Gastrocnemius medialis (tissue), 4 donors: ENCODE measurements around the gene MSANTD1.

Source experiments
- POLR2A ChIP-seq, 2 donors: fragments of 450-650 bp; IDR thresholded peaks; one replicate each; pipeline ENCODE4 v1.6.1; 2017; ENCODE audit warnings: antibody characterized with exemption in 2 of 2, mild to moderate bottlenecking in 2 of 2, moderate library complexity in 2 of 2
- TF ChIP-seq, protein P1 (sequence below), 5 experiments: fragments of 450-650 bp in 3 of 5; fragments of 200-600 bp in 2 of 5; sonication (generic) in 2 of 5; IDR thresholded peaks in 4 of 5; conservative IDR thresholded peaks in 1 of 5; 1 replicate in 4 of 5; 2 replicates in 1 of 5; pipeline ENCODE4 v1.5.1; 2016 to 2019; ENCODE audit warnings: antibody characterized with exemption in 5 of 5, mild to moderate bottlenecking in 3 of 5, moderate library complexity in 3 of 5

DNA sequence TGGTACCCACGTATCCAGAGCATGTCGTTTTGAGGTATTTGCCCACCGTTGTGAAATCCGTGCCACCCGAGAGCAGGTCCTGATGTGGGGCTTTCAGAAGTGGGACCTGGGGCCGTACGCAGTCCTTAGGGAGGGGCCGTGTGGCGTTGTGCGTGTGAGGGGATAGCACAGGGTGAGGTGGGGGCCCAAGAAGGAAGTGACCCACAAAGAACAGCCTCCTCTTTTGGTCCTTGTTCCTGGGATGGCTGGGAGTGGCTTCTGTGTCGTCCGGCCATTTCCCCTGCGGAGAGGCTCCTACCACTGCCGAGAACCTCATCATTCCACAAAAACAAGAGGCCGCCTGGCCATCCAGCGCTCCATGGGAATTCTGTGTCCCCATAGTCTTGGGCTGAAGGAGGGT is 17.0 kb upstream of the MSANTD1 start:
- TF ChIP-seq, protein P1, sequence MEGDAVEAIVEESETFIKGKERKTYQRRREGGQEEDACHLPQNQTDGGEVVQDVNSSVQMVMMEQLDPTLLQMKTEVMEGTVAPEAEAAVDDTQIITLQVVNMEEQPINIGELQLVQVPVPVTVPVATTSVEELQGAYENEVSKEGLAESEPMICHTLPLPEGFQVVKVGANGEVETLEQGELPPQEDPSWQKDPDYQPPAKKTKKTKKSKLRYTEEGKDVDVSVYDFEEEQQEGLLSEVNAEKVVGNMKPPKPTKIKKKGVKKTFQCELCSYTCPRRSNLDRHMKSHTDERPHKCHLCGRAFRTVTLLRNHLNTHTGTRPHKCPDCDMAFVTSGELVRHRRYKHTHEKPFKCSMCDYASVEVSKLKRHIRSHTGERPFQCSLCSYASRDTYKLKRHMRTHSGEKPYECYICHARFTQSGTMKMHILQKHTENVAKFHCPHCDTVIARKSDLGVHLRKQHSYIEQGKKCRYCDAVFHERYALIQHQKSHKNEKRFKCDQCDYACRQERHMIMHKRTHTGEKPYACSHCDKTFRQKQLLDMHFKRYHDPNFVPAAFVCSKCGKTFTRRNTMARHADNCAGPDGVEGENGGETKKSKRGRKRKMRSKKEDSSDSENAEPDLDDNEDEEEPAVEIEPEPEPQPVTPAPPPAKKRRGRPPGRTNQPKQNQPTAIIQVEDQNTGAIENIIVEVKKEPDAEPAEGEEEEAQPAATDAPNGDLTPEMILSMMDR (IDR thresholded peaks at IDR 0.05 in 4 of 5, conservative IDR thresholded peaks at IDR 0.05 in 1 of 5), result no peak
- no peak for TF ChIP-seq POLR2A (IDR thresholded peaks at IDR 0.05)
